Esophagus muscularis mucosa (tissue), 4 donors: Measurements from ENCODE around the gene MCF2L. TPM values are rescaled to one million over a fixed set of nuclear protein-coding genes. Genes with fewer than 3 reads are reported as not detected.

ENCODE experiments used
- DNase-seq: peaks from one replicate; pipeline ENCODE4 v3.0.0-alpha.2; 2017; ENCODE audit errors: extremely low spot score
- H3K27ac ChIP-seq, 4 donors: fragments of 200-600 bp; sonication (generic); replicated peaks in 1 of 4; 1 replicate in 3 of 4; 2 replicates in 1 of 4; pipeline ENCODE4 v1.5.1; 2016 to 2019; ENCODE audit warnings: mild to moderate bottlenecking in 1 of 4
- H3K27me3 ChIP-seq, 4 donors: fragments of 200-600 bp; sonication (generic); one replicate each; pipeline versions ENCODE4 v1.5.1 to v1.6.0; 2016 to 2019
- H3K36me3 ChIP-seq, 4 donors: fragments of 200-600 bp; sonication (generic); one replicate each; pipeline ENCODE4 v1.5.1; 2016 to 2019
- H3K4me1 ChIP-seq, 4 donors: fragments of 200-600 bp; sonication (generic); one replicate each; pipeline ENCODE4 v1.5.1; 2016 to 2019
- H3K4me3 ChIP-seq, 4 donors: fragments of 200-600 bp; sonication (generic); 1 replicate in 2 of 4; 2 replicates in 2 of 4; pipeline ENCODE4 v1.5.1; 2016 to 2019; ENCODE audit warnings: mild to moderate bottlenecking in 4 of 4, moderate library complexity in 1 of 4
- H3K9me3 ChIP-seq, 4 donors: fragments of 200-600 bp; sonication (generic); 1 replicate in 3 of 4; 2 replicates in 1 of 4; pipeline ENCODE4 v1.5.1; 2016 to 2019
- EP300 ChIP-seq: sonication (generic); formaldehyde crosslinking; IDR thresholded peaks from one replicate; pipeline ENCODE4 v1.6.1; 2017; ENCODE audit warnings: antibody characterized with exemption
- POLR2A ChIP-seq: fragments of 450-650 bp; IDR thresholded peaks from one replicate; pipeline ENCODE4 v1.6.1; 2017; ENCODE audit warnings: antibody characterized with exemption, moderate library complexity, mild to moderate bottlenecking, low read depth
- POLR2AphosphoS5 ChIP-seq, 2 donors: sonication (generic); formaldehyde crosslinking; IDR thresholded peaks; one replicate each; pipeline ENCODE4 v1.6.1; 2017; ENCODE audit warnings: antibody characterized with exemption in 2 of 2
- WGBS: methylation state at CpG from one replicate; pipeline ENCODE4 v1.1.5; 2018; 5-methylcytosine and 5-hydroxymethylcytosine counted together
- intact Hi-C: fragments of 100-400 bp; cut with DNase I; formaldehyde crosslinking; loops from one replicate; pipeline ENCODE4 v1.15.1; 2023
- total RNA-seq, 4 donors: library from RNA; depleted of rRNA; stranded (reverse); fragments of >200 nt; gene quantifications; one replicate each; pipeline versions ENCODE4 v1.1.0 to v1.2.1, GENCODE V29; 2016
- TF ChIP-seq, protein P1 (sequence below), 3 experiments: fragments of 200-600 bp in 2 of 3; fragments of 450-650 bp in 1 of 3; sonication (generic) in 2 of 3; IDR thresholded peaks; one replicate each; pipeline ENCODE4 v1.5.1; 2017 to 2019; ENCODE audit warnings: antibody characterized with exemption in 3 of 3, mild to moderate bottlenecking in 2 of 3, moderate library complexity in 1 of 3

The MCF2L gene
- total RNA-seq, 4 donors from 2014 or later: 14.5 to 38.6 (median 26.7) TPM

GRCh38 chr13:113035213-113035800 is 66.3 kb downstream of the MCF2L start:
- Histone ChIP-seq H3K4me1 (peaks cover 7 to 11% (median 10%) of the 10 kb centered on the region in 4 donors), H3K9me3 (no peaks in the 10 kb centered on the region), H3K27ac (no peak overlapping the region), H3K27me3 (peaks cover 0 to 19% (median 0%) of the 10 kb centered on the region in 4 donors), H3K36me3 (peaks cover 0 to 18% (median 0%) of the 10 kb centered on the region in 4 donors), H3K4me3 (peak overlapping the region in 1 of 4 donors; percentile 5)
- TF ChIP-seq, protein P1, sequence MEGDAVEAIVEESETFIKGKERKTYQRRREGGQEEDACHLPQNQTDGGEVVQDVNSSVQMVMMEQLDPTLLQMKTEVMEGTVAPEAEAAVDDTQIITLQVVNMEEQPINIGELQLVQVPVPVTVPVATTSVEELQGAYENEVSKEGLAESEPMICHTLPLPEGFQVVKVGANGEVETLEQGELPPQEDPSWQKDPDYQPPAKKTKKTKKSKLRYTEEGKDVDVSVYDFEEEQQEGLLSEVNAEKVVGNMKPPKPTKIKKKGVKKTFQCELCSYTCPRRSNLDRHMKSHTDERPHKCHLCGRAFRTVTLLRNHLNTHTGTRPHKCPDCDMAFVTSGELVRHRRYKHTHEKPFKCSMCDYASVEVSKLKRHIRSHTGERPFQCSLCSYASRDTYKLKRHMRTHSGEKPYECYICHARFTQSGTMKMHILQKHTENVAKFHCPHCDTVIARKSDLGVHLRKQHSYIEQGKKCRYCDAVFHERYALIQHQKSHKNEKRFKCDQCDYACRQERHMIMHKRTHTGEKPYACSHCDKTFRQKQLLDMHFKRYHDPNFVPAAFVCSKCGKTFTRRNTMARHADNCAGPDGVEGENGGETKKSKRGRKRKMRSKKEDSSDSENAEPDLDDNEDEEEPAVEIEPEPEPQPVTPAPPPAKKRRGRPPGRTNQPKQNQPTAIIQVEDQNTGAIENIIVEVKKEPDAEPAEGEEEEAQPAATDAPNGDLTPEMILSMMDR (IDR thresholded peaks at IDR 0.05): no peak
- TF ChIP-seq EP300 (no peak), POLR2AphosphoS5 (IDR thresholded peaks at IDR 0.05) (no peak), POLR2A (no peak)
- no peak for DNase-seq
- WGBS: 54% methylated on average over 20 of the region's 20 CpGs
- intact Hi-C loops: loop anchor here (5.0 to 10.0 kb wide), 3 partner anchors 117 to 357 kb away; no protein-coding TSS in a partner anchor

DNA sequence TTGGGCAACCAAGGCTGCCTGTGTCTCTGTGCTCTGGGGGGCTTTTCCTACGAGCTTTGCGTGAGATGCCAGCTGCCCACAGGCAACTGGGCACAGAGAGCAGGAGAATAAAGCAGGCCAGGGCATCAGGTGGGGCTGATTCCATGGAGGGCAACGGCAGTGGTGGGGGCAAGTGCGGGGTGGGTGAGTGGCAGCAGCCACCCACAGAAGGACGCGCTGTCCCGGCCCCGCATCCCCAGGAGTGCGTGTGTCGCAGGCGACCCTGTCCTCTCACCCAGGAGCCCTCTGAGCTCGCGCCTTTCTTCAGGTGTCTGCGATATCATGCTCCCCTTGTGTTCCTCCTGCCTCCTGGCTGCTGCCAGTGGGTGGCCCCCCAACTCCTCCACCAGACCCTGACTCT is 67.4 kb downstream of the MCF2L start:
- intact Hi-C loops: loop anchor here (5.0 to 10.0 kb wide), 3 partner anchors 116 to 356 kb away; no protein-coding TSS in a partner anchor
- Histone ChIP-seq H3K4me3 (no peak overlapping the region), H3K27ac (no peak overlapping the region), H3K9me3 (no peaks in the 10 kb centered on the region), H3K36me3 (peaks cover 0 to 23% (median 0%) of the 10 kb centered on the region in 4 donors), H3K27me3 (peaks cover 0 to 17% (median 0%) of the 10 kb centered on the region in 4 donors), H3K4me1 (peaks cover 7 to 11% (median 10%) of the 10 kb centered on the region in 4 donors)
- no peak for DNase-seq
- 96% methylated on average over 8 of the region's 14 CpGs for WGBS
- TF ChIP-seq, protein P1 (IDR thresholded peaks at IDR 0.05): no peak
- TF ChIP-seq POLR2A (no peak), EP300 (no peak), POLR2AphosphoS5 (IDR thresholded peaks at IDR 0.05) (no peak)

GRCh38 chr13:113040031-113040430 is 71.0 kb downstream of the MCF2L start:
- Histone ChIP-seq H3K36me3 (peaks cover 0 to 28% (median 0%) of the 10 kb centered on the region in 4 donors), H3K27ac (no peak overlapping the region), H3K4me3 (no peak overlapping the region), H3K27me3 (peaks cover 0 to 18% (median 0%) of the 10 kb centered on the region in 4 donors), H3K9me3 (no peaks in the 10 kb centered on the region), H3K4me1 (peaks cover 4 to 7% (median 5%) of the 10 kb centered on the region in 4 donors)
- 86% methylated on average over 8 of the region's 8 CpGs for WGBS
- intact Hi-C loops: no loop called here
- no peak for DNase-seq
- TF ChIP-seq POLR2AphosphoS5 (IDR thresholded peaks at IDR 0.05): no peak
- TF ChIP-seq POLR2A: no peak
- TF ChIP-seq, protein P1 (IDR thresholded peaks at IDR 0.05): no peak
- TF ChIP-seq EP300: no peak

GRCh38 chr13:113040597-113041292 is 71.7 kb downstream of the MCF2L start:
- Histone ChIP-seq H3K27me3 (peaks cover 0 to 25% (median 0%) of the 10 kb centered on the region in 4 donors), H3K36me3 (peaks cover 0 to 30% (median under 1%) of the 10 kb centered on the region in 4 donors), H3K27ac (no peak overlapping the region), H3K9me3 (no peaks in the 10 kb centered on the region), H3K4me3 (no peak overlapping the region), H3K4me1 (no peaks in the 10 kb centered on the region)
- DNase-seq: no peak
- WGBS: 86% methylated on average over 11 of the region's 13 CpGs
- intact Hi-C loops: no loop called here
- TF ChIP-seq EP300 (no peak), POLR2A (no peak), POLR2AphosphoS5 (IDR thresholded peaks at IDR 0.05) (no peak)
- TF ChIP-seq, protein P1 (IDR thresholded peaks at IDR 0.05): no peak
